ENCODE measurements around the gene AXIN2. TPM values are rescaled to one million over a fixed set of nuclear protein-coding genes. Genes with fewer than 3 reads are reported as not detected.

The AXIN2 gene
- polyA plus RNA-seq, 3 donors: 0.10 TPM; not detected in 2

- Mint-ChIP-seq H3K4me3 (no peak overlapping the region), H3K9me3 (peaks cover 0 to 10% (median 4%) of the 10 kb centered on the region in 7 donors), H3K27ac (no peak overlapping the region), H3K4me1 (no peaks in the 10 kb centered on the region), H3K27me3 (ENCODE audit: low read depth in 3 of 3) (peaks cover 5 to 10% (median 6%) of the 10 kb centered on the region in 3 donors), H3K36me3 (no peaks in the 10 kb centered on the region)
- Histone ChIP-seq H2AFZ (ENCODE audit: insufficient read depth, low read depth, low read length, poor library complexity, severe bottlenecking) (no peak overlapping the region), H3K27ac (ENCODE audit: low read depth in 1 of 2, low read length in 2 of 2) (no peak overlapping the region), H4K20me1 (ENCODE audit: insufficient read depth, low read length) (no peaks in the 10 kb centered on the region), H3K79me2 (ENCODE audit: insufficient read depth, low read length) (no peaks in the 10 kb centered on the region), H3K36me3 (replicated peaks in 1 of 2; ENCODE audit: control insufficient read depth in 1 of 2, insufficient read depth in 2 of 2, low read length in 2 of 2) (no peaks in the 10 kb centered on the region), H3K9me3 (replicated peaks in 1 of 2; ENCODE audit: control insufficient read depth in 1 of 2, insufficient read depth in 1 of 2, low read length in 2 of 2) (no peaks in the 10 kb centered on the region), H3K9ac (ENCODE audit: insufficient read depth, low read length, poor library complexity, severe bottlenecking) (no peak overlapping the region), H3K4me1 (ENCODE audit: control insufficient read depth in 1 of 2, insufficient read depth in 2 of 2, low read length in 2 of 2) (no peaks in the 10 kb centered on the region), H3K4me3 (replicated peaks in 1 of 3; ENCODE audit: low read depth in 2 of 3, low read length in 3 of 3) (no peak overlapping the region), H3K27me3 (ENCODE audit: control insufficient read depth in 2 of 2, insufficient read depth in 2 of 2, low read length in 2 of 2) (no peaks in the 10 kb centered on the region), H3K4me2 (replicated peaks; ENCODE audit: extremely low read depth, low read length, poor library complexity, severe bottlenecking) (no peak overlapping the region)
- TF ChIP-seq CTCF (IDR thresholded peaks at IDR 0.05): no peak
- intact Hi-C loops (cut with micrococcal nuclease): no loop called here
- no peak for DNase-seq
- WGBS (ENCODE audit: insufficient coverage): 82% methylated on average over 7 of the region's 8 CpGs
Measured at GRCh38 chr17:65514082-65514481, 47.4 kb downstream of the AXIN2 start.

- Mint-ChIP-seq H3K4me1 (no peaks in the 10 kb centered on the region), H3K4me3 (no peak overlapping the region), H3K9me3 (peaks cover 0 to 6% (median 3%) of the 10 kb centered on the region in 7 donors), H3K36me3 (no peaks in the 10 kb centered on the region), H3K27me3 (ENCODE audit: low read depth in 3 of 3) (peaks cover 4 to 8% (median 4%) of the 10 kb centered on the region in 3 donors), H3K27ac (no peak overlapping the region)
- no peaks in the 10 kb centered on the region for H3K36me3 ChIP-seq (replicated peaks in 1 of 2; ENCODE audit: control insufficient read depth in 1 of 2, insufficient read depth in 2 of 2, low read length in 2 of 2)
- H3K4me1 ChIP-seq (ENCODE audit: control insufficient read depth in 1 of 2, insufficient read depth in 2 of 2, low read length in 2 of 2): no peaks in the 10 kb centered on the region
- whole genome bisulfite sequencing (ENCODE audit: insufficient coverage): no CpG with 5 or more reads among the region's 3 CpGs
- no peak overlapping the region for H3K9ac ChIP-seq (ENCODE audit: insufficient read depth, low read length, poor library complexity, severe bottlenecking)
- no peak overlapping the region for H2AFZ ChIP-seq (ENCODE audit: insufficient read depth, low read depth, low read length, poor library complexity, severe bottlenecking)
- H4K20me1 ChIP-seq (ENCODE audit: insufficient read depth, low read length): no peaks in the 10 kb centered on the region
- H3K4me3 ChIP-seq (replicated peaks in 1 of 3; ENCODE audit: low read depth in 2 of 3, low read length in 3 of 3): no peak overlapping the region
- DNase-seq: no peak
- H3K9me3 ChIP-seq (replicated peaks in 1 of 2; ENCODE audit: control insufficient read depth in 1 of 2, insufficient read depth in 1 of 2, low read length in 2 of 2): no peaks in the 10 kb centered on the region
- no peak overlapping the region for H3K4me2 ChIP-seq (replicated peaks; ENCODE audit: extremely low read depth, low read length, poor library complexity, severe bottlenecking)
- intact Hi-C loops (cut with micrococcal nuclease): no loop called here
- no peak overlapping the region for H3K27ac ChIP-seq (ENCODE audit: low read depth in 1 of 2, low read length in 2 of 2)
- H3K27me3 ChIP-seq (ENCODE audit: control insufficient read depth in 2 of 2, insufficient read depth in 2 of 2, low read length in 2 of 2): no peaks in the 10 kb centered on the region
- TF ChIP-seq CTCF (IDR thresholded peaks at IDR 0.05): no peak
- no peaks in the 10 kb centered on the region for H3K79me2 ChIP-seq (ENCODE audit: insufficient read depth, low read length)
Measured at GRCh38 chr17:65511316-65511715, 50.1 kb downstream of the AXIN2 start.
